Mucosa of descending colon (tissue), 3 donors: ENCODE data around the gene ABCA9. TPM values are rescaled to one million over a fixed set of nuclear protein-coding genes. Genes with fewer than 3 reads are reported as not detected.
A peak's percentile ranks its signal among the peaks of the same experiment; 100 is the strongest.
"Not testable (repeated sequence)": the region's sequence is repeated elsewhere in the genome, so short reads cannot be mapped to it uniquely, and the experiment has no call there.

ENCODE experiments used
- ATAC-seq: fragments of 200-7000 bp; cut with Tn5 transposase; one replicate; pipeline ENCODE4 v1.9.1; 2020; ENCODE audit warnings: mild to moderate bottlenecking, moderate library complexity
- DNase-seq, 3 donors: peaks; one replicate each; pipeline ENCODE4 v3.0.0-alpha.2; 2020
- H3K36me3 ChIP-seq: fragments of 200-600 bp; one replicate; pipeline ENCODE4 v1.8.0; 2021; ENCODE audit warnings: low read depth, mild to moderate bottlenecking
- H3K4me1 ChIP-seq: fragments of 200-600 bp; one replicate; pipeline ENCODE4 v1.8.0; 2021; ENCODE audit warnings: low read depth, mild to moderate bottlenecking
- H3K4me3 ChIP-seq: fragments of 200-600 bp; one replicate; pipeline ENCODE4 v1.8.0; 2021; ENCODE audit warnings: mild to moderate bottlenecking
- H3K9me3 ChIP-seq: fragments of 200-600 bp; one replicate; pipeline ENCODE4 v1.8.0; 2021; ENCODE audit warnings: mild to moderate bottlenecking
- intact Hi-C, 2 donors: fragments of 100-400 bp; cut with DNase I in 1 of 2; cut with micrococcal nuclease in 1 of 2; formaldehyde crosslinking; loops; one replicate each; pipeline versions ENCODE4 v1.11.0 to v1.11.1; 2022; cut with DNase I, micrococcal nuclease
- total RNA-seq, 3 donors: library from RNA; stranded (reverse); fragmentation: NEBNext Ultra II Directional in 2 of 3; extraction: Animal tissue kit (Norgen Biotek cat#: 25700) in 2 of 3; gene quantifications; one replicate each; pipeline versions ENCODE4 v1.2.1 to v1.2.4, GENCODE V29; 2021 to 2023
- TF ChIP-seq, protein P1 (sequence below): fragments of 200-600 bp; IDR thresholded peaks from one replicate; pipeline ENCODE4 v1.8.0; 2022; ENCODE audit warnings: antibody characterized with exemption, mild to moderate bottlenecking
- donor health status: DM: no; HTN: no; CAD: no; lungs with moderate emphysema.
- donor health status: DM: no; HTN: no; CAD: no.
- donor health status: DM: no; HTN: yes; CAD: no.

ABCA9 gene
- total RNA-seq, 3 donors from 2014 or later = 2.0 to 20.0 (median 3.6) TPM

GRCh38 chr17:68961214-68961882 is 99.4 kb downstream of the ABCA9 start:
- no peaks in the 10 kb centered on the region for H3K36me3 ChIP-seq
- DNase-seq (no peak), ATAC-seq (no peak)
- no peak overlapping the region for H3K4me3 ChIP-seq
- H3K4me1 ChIP-seq = no peaks in the 10 kb centered on the region
- TF ChIP-seq, protein P1, sequence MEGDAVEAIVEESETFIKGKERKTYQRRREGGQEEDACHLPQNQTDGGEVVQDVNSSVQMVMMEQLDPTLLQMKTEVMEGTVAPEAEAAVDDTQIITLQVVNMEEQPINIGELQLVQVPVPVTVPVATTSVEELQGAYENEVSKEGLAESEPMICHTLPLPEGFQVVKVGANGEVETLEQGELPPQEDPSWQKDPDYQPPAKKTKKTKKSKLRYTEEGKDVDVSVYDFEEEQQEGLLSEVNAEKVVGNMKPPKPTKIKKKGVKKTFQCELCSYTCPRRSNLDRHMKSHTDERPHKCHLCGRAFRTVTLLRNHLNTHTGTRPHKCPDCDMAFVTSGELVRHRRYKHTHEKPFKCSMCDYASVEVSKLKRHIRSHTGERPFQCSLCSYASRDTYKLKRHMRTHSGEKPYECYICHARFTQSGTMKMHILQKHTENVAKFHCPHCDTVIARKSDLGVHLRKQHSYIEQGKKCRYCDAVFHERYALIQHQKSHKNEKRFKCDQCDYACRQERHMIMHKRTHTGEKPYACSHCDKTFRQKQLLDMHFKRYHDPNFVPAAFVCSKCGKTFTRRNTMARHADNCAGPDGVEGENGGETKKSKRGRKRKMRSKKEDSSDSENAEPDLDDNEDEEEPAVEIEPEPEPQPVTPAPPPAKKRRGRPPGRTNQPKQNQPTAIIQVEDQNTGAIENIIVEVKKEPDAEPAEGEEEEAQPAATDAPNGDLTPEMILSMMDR = no peak
- intact Hi-C loops = no loop called here
- no peaks in the 10 kb centered on the region for H3K9me3 ChIP-seq

DNA sequence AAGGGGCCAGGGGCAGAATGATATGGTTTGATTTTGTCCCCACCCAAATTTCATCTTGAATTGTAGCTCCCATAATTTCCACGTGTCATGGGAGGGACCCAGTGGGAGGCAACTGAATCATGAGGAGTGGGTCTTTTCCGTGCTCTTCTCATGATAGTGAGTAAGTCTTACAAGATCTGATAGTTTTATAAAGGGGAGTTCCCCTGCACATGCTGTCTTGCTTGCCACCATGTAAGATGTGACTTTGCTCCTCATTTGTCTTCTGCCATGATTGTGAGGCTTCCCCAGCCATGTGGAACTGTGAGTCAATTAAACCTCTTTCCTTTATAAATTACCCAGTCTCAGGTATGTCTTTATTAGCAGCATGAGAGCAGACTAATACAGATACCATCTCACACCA is 101.6 kb downstream of the ABCA9 start:
- H3K4me3 ChIP-seq, DNase-seq, H3K36me3 ChIP-seq, H3K4me1 ChIP-seq, H3K9me3 ChIP-seq, intact Hi-C loops, ATAC-seq: not testable (repeated sequence)

- H3K4me3 ChIP-seq = no peak overlapping the region
- ATAC-seq = no peak
- TF ChIP-seq, protein P1 = no peak
- intact Hi-C loops = no loop called here
- H3K4me1 ChIP-seq = no peaks in the 10 kb centered on the region
- no peak for DNase-seq
- no peaks in the 10 kb centered on the region for H3K36me3 ChIP-seq
- H3K9me3 ChIP-seq = no peaks in the 10 kb centered on the region
These were observed 102.8 kb downstream of the ABCA9 start for GRCh38 chr17:68957944-68958343.

DNA sequence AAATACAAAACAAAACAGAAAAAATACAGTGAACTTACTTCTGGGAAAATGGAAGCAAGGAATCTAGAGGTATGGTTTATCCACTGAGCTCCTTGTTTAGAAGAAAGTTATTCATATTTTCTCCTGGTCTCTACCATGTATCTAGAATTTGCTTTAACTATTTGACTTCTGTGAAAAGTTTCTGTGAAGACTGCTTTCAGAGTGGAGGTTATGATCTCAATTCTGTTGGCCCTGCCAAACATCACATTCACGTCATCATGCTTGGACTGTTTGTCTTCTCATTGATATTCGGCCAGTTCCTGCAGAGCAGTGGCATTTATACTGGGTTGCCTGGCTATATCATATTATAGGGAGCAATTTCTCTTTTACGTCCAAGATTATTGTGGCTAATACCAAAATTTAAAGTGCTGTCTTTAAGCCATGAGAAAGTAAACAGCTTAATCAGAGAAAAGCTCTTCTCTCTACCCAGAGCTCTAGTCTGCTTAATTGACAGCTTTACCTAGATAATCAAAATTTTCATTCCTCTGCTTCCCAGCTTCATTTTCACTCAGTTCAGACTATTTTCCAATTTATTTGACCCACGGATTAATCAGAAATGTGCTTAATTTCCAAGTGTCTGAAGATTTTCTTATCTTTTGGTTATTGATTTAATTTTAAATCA is 105.4 kb downstream of the ABCA9 start, which contains the start of gene ABCA8:
TSS of gene ABCA8 (minus strand) at position 212 of the 661 bp plus-strand sequence. CDS start 13,358 bp downstream, outside the sequence.
- Histone ChIP-seq H3K36me3 (no peaks in the 10 kb centered on the region), H3K9me3 (no peaks in the 10 kb centered on the region), H3K4me1 (no peaks in the 10 kb centered on the region), H3K4me3 (no peak within 1 kb of the TSS)
- TF ChIP-seq, protein P1 = no peak
- peak in 1 of 3 donors; percentile 14 for DNase-seq
- ATAC-seq = no peak
- intact Hi-C loops = no loop called here

GRCh38 chr17:68954146-68954896 is 106.4 kb downstream of the ABCA9 start:
- no peak overlapping the region for H3K4me3 ChIP-seq
- no peaks in the 10 kb centered on the region for H3K9me3 ChIP-seq
- ATAC-seq (no peak), DNase-seq (no peak)
- no peaks in the 10 kb centered on the region for H3K36me3 ChIP-seq
- TF ChIP-seq, protein P1 = no peak
- intact Hi-C loops = no loop called here
- H3K4me1 ChIP-seq = no peaks in the 10 kb centered on the region
